Neural progenitor cell (in vitro differentiated cells): ENCODE results near the gene RAP2C. TPM values are rescaled to one million over a fixed set of nuclear protein-coding genes. Genes with fewer than 3 reads are reported as not detected.
"Not testable (repeated sequence)": the region's sequence is repeated elsewhere in the genome, so short reads cannot be mapped to it uniquely, and the experiment has no call there.

Source experiments
- DNase-seq: peaks from one replicate; pipeline ENCODE4 v3.0.0-alpha.2; 2016; ENCODE audit warnings: low spot score
- H2AFZ ChIP-seq: fragments of 200-600 bp; sonication (generic); replicated peaks from 2 replicates; pipeline ENCODE4 v1.6.1; 2016; ENCODE audit warnings: antibody characterized with exemption
- H3F3A ChIP-seq: fragments of 200-600 bp; sonication (generic); 2 replicates; pipeline ENCODE4 v1.6.1; 2016; ENCODE audit warnings: antibody characterized with exemption, low read depth
- H3K27ac ChIP-seq: fragments of 200-600 bp; sonication (generic); 2 replicates; pipeline ENCODE4 v1.5.1; 2016; ENCODE audit warnings: mild to moderate bottlenecking
- H3K27me3 ChIP-seq: fragments of 200-600 bp; sonication (generic); 2 replicates; pipeline ENCODE4 v1.6.1; 2016; ENCODE audit warnings: mild to moderate bottlenecking, moderate library complexity
- H3K36me3 ChIP-seq: fragments of 200-600 bp; sonication (generic); 2 replicates; pipeline ENCODE4 v1.5.1; 2016
- H3K4me1 ChIP-seq: fragments of 200-600 bp; sonication (generic); 2 replicates; pipeline ENCODE4 v1.6.1; 2016; ENCODE audit warnings: mixed run types
- H3K4me2 ChIP-seq: fragments of 200-600 bp; sonication (generic); 2 replicates; pipeline ENCODE4 v1.6.1; 2016
- H3K4me3 ChIP-seq: fragments of 200-600 bp; sonication (generic); 2 replicates; pipeline ENCODE4 v1.5.1; 2016
- H3K79me2 ChIP-seq: fragments of 200-600 bp; sonication (generic); 2 replicates; pipeline ENCODE4 v1.6.1; 2016; ENCODE audit warnings: low read depth
- H3K9ac ChIP-seq: fragments of 200-600 bp; sonication (generic); 2 replicates; pipeline ENCODE4 v1.6.1; 2016
- H3K9me3 ChIP-seq: fragments of 200-600 bp; sonication (generic); 2 replicates; pipeline ENCODE4 v1.5.1; 2016; ENCODE audit warnings: low read depth
- H4K20me1 ChIP-seq: fragments of 200-600 bp; sonication (generic); 2 replicates; pipeline ENCODE4 v1.6.1; 2016; ENCODE audit warnings: low read depth
- H3K27ac Mint-ChIP-seq: 3 replicates; pipeline ENCODE4 v1.8.0; 2021; ENCODE audit warnings: mixed read lengths
- H3K27me3 Mint-ChIP-seq: 2 replicates; pipeline ENCODE4 v1.8.0; 2022; ENCODE audit warnings: low read depth, mild to moderate bottlenecking, inconsistent platforms, moderate library complexity, mixed read lengths; ENCODE audit not compliant: insufficient read depth
- H3K36me3 Mint-ChIP-seq: 3 replicates; pipeline ENCODE4 v1.8.0; 2021; ENCODE audit warnings: mixed read lengths
- H3K4me1 Mint-ChIP-seq: 3 replicates; pipeline ENCODE4 v1.8.0; 2021; ENCODE audit warnings: mixed read lengths
- H3K4me3 Mint-ChIP-seq: 3 replicates; pipeline ENCODE4 v1.8.0; 2021; ENCODE audit warnings: mild to moderate bottlenecking, moderate library complexity, mixed read lengths
- H3K9me3 Mint-ChIP-seq: 3 replicates; pipeline ENCODE4 v1.8.0; 2020; ENCODE audit warnings: mixed read lengths
- EZH2 ChIP-seq: fragments of 200-600 bp; sonication (generic); IDR thresholded peaks from 2 replicates; pipeline ENCODE4 v1.6.1; 2017; ENCODE audit warnings: antibody characterized with exemption, mild to moderate bottlenecking, moderate library complexity
- EZH2phosphoT487 ChIP-seq: fragments of 200-600 bp; sonication (generic); IDR thresholded peaks from 2 replicates; pipeline ENCODE4 v1.6.1; 2017; ENCODE audit warnings: antibody characterized with exemption
- total RNA-seq: library from RNA; depleted of rRNA; stranded (reverse); fragments of >200 nt; gene quantifications from 2 replicates; pipeline ENCODE4 v1.2.3, GENCODE V29; 2015; ENCODE audit warnings: low replicate concordance
- TF ChIP-seq, protein P1 (sequence below): fragments of 200-600 bp; sonication (generic); IDR thresholded peaks from 2 replicates; pipeline ENCODE4 v1.5.1; 2017; ENCODE audit warnings: antibody characterized with exemption, mild to moderate bottlenecking

The RAP2C gene
- total RNA-seq, 1 donor from 2014 or later: 43.8 TPM

- H3K9me3 ChIP-seq: no peaks in the 10 kb centered on the region
- H2AFZ ChIP-seq: no peak overlapping the region
- Mint-ChIP-seq H3K4me1 (peaks cover 6% of the 10 kb centered on the region), H3K36me3 (peaks cover 2% of the 10 kb centered on the region), H3K4me3 (no peak overlapping the region), H3K27ac (no peak overlapping the region), H3K27me3 (no peaks in the 10 kb centered on the region), H3K9me3 (peaks cover 3% of the 10 kb centered on the region)
- H3K79me2 ChIP-seq: no peaks in the 10 kb centered on the region
- H3K4me1 ChIP-seq: peaks cover 11% of the 10 kb centered on the region
- H3K27ac ChIP-seq: no peak overlapping the region
- no peak for DNase-seq
- no peak for TF ChIP-seq EZH2phosphoT487
- no peaks in the 10 kb centered on the region for H4K20me1 ChIP-seq
- no peak overlapping the region for H3K9ac ChIP-seq
- H3K4me2 ChIP-seq: no peak overlapping the region
- no peaks in the 10 kb centered on the region for H3K27me3 ChIP-seq
- no peaks in the 10 kb centered on the region for H3K36me3 ChIP-seq
- peaks cover 4% of the 10 kb centered on the region for H3F3A ChIP-seq
- H3K4me3 ChIP-seq: no peak overlapping the region
Observed at GRCh38 chrX:132171478-132171877, 47.8 kb downstream of the RAP2C start.

GRCh38 chrX:132169554-132169953, 49.7 kb downstream of the RAP2C start:
- H3K79me2 ChIP-seq: no peaks in the 10 kb centered on the region
- no peak overlapping the region for H3K27ac ChIP-seq
- H3K27me3 ChIP-seq: no peaks in the 10 kb centered on the region
- H3K9me3 ChIP-seq: peaks cover 16% of the 10 kb centered on the region
- Mint-ChIP-seq H3K4me1 (peaks cover 6% of the 10 kb centered on the region), H3K36me3 (peaks cover 2% of the 10 kb centered on the region), H3K27me3 (no peaks in the 10 kb centered on the region), H3K9me3 (peaks cover 12% of the 10 kb centered on the region), H3K27ac (no peak overlapping the region), H3K4me3 (no peak overlapping the region)
- DNase-seq: no peak
- no peak overlapping the region for H3K9ac ChIP-seq
- H3K4me2 ChIP-seq: no peak overlapping the region
- peaks cover 11% of the 10 kb centered on the region for H3K4me1 ChIP-seq
- no peak overlapping the region for H2AFZ ChIP-seq
- no peaks in the 10 kb centered on the region for H3K36me3 ChIP-seq
- H4K20me1 ChIP-seq: no peaks in the 10 kb centered on the region
- H3F3A ChIP-seq: peaks cover 4% of the 10 kb centered on the region
- H3K4me3 ChIP-seq: no peak overlapping the region
- TF ChIP-seq EZH2phosphoT487 (no peak), EZH2 (no peak)

DNA sequence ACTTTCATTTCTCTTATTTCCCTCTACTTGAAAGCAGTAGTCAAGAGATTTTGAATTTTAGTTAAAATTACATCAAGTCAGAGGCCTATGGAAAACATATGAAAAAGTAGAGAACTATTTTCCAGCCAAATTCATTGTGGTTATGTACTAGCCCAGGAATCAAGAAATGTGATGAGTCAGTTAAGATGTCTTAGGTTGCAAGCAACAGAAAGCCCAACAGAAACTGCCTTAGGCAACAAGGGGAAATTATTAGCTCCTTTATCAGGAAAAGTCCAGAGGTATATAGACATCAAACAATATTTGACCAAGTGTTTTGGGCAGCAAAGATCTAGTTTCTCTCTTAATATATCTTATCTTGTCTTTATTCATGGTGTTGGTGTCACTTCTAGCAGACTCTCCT, 53.6 kb downstream of the RAP2C start:
- Histone ChIP-seq H3K4me2 (no peak overlapping the region), H4K20me1 (no peaks in the 10 kb centered on the region), H3K36me3 (no peaks in the 10 kb centered on the region), H3K27me3 (no peaks in the 10 kb centered on the region), H3K79me2 (no peaks in the 10 kb centered on the region), H3K9me3 (peaks cover 16% of the 10 kb centered on the region), H2AFZ (no peak overlapping the region), H3K4me3 (no peak overlapping the region), H3F3A (no peaks in the 10 kb centered on the region), H3K4me1 (no peaks in the 10 kb centered on the region), H3K9ac (no peak overlapping the region), H3K27ac (no peak overlapping the region)
- no peaks in the 10 kb centered on the region for H3K27me3 Mint-ChIP-seq
- no peak for DNase-seq
- H3K9me3 Mint-ChIP-seq: peaks cover 35% of the 10 kb centered on the region
- H3K4me3 Mint-ChIP-seq: no peak overlapping the region
- peaks cover 5% of the 10 kb centered on the region for H3K36me3 Mint-ChIP-seq
- H3K27ac Mint-ChIP-seq: no peak overlapping the region
- H3K4me1 Mint-ChIP-seq: peaks cover 5% of the 10 kb centered on the region
- TF ChIP-seq EZH2 (no peak), EZH2phosphoT487 (no peak)
- TF ChIP-seq, protein P1, sequence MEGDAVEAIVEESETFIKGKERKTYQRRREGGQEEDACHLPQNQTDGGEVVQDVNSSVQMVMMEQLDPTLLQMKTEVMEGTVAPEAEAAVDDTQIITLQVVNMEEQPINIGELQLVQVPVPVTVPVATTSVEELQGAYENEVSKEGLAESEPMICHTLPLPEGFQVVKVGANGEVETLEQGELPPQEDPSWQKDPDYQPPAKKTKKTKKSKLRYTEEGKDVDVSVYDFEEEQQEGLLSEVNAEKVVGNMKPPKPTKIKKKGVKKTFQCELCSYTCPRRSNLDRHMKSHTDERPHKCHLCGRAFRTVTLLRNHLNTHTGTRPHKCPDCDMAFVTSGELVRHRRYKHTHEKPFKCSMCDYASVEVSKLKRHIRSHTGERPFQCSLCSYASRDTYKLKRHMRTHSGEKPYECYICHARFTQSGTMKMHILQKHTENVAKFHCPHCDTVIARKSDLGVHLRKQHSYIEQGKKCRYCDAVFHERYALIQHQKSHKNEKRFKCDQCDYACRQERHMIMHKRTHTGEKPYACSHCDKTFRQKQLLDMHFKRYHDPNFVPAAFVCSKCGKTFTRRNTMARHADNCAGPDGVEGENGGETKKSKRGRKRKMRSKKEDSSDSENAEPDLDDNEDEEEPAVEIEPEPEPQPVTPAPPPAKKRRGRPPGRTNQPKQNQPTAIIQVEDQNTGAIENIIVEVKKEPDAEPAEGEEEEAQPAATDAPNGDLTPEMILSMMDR: no peak

- no peak overlapping the region for H3K4me2 ChIP-seq
- H4K20me1 ChIP-seq: no peaks in the 10 kb centered on the region
- no peaks in the 10 kb centered on the region for H3F3A ChIP-seq
- DNase-seq: no peak
- H3K27ac ChIP-seq: no peak overlapping the region
- H3K4me1 ChIP-seq: no peaks in the 10 kb centered on the region
- Mint-ChIP-seq H3K27me3 (no peaks in the 10 kb centered on the region), H3K4me3 (no peak overlapping the region), H3K4me1 (peaks cover 5% of the 10 kb centered on the region), H3K27ac (no peak overlapping the region), H3K36me3 (peaks cover 5% of the 10 kb centered on the region), H3K9me3 (peaks cover 35% of the 10 kb centered on the region)
- H3K9ac ChIP-seq: no peak overlapping the region
- H3K27me3 ChIP-seq: no peaks in the 10 kb centered on the region
- TF ChIP-seq EZH2 (no peak), EZH2phosphoT487 (no peak)
- no peak overlapping the region for H2AFZ ChIP-seq
- no peaks in the 10 kb centered on the region for H3K36me3 ChIP-seq
- no peaks in the 10 kb centered on the region for H3K79me2 ChIP-seq
- H3K9me3 ChIP-seq: peaks cover 16% of the 10 kb centered on the region
- no peak overlapping the region for H3K4me3 ChIP-seq
Observed at GRCh38 chrX:132165005-132165404, 54.2 kb downstream of the RAP2C start.

DNA sequence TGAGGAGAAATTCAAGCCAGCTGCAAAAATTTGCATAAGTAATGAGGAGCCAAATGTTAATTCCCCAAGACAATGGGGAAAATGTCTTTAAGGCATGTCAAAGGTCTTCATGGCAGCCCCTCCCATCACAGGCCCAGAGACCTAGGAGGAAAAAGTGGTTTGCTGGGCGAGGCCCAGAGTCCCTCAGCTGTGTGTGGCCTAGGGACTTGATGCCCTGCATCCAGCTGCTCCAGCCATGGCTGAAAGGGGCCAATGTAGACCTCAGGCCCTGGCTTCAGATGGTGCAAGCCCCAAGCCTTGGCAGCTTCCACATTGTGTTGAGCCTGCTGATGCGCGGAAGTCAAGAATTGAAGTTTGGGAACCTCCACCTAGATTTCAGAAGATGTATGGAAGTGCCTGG, 56.2 kb downstream of the RAP2C start:
- H3K9ac ChIP-seq, H4K20me1 ChIP-seq, H3K27me3 Mint-ChIP-seq, H3K4me2 ChIP-seq, H3K4me3 Mint-ChIP-seq, H3K4me1 Mint-ChIP-seq, H3K27ac ChIP-seq, H3K36me3 ChIP-seq, H3K27me3 ChIP-seq, H3F3A ChIP-seq, H3K36me3 Mint-ChIP-seq, H3K4me1 ChIP-seq, H3K27ac Mint-ChIP-seq, H3K79me2 ChIP-seq, DNase-seq, H2AFZ ChIP-seq, H3K4me3 ChIP-seq: not testable (repeated sequence)
- peaks cover 37% of the 10 kb centered on the region for H3K9me3 Mint-ChIP-seq
- peaks cover 16% of the 10 kb centered on the region for H3K9me3 ChIP-seq
